ENCODE measurements around the gene FRA10AC1.

The FRA10AC1 gene

GRCh38 chr10:93629647-93630305, 72.6 kb downstream of the FRA10AC1 start:
- no peak for DNase-seq (ENCODE audit: low read depth in 2 of 2)

- no peak for DNase-seq (ENCODE audit: low read depth in 2 of 2)
These were observed 73.5 kb downstream of the FRA10AC1 start for GRCh38 chr10:93628858-93629257.

- no peak for DNase-seq (ENCODE audit: low read depth in 2 of 2)
These were observed 79.5 kb downstream of the FRA10AC1 start for GRCh38 chr10:93622942-93623341.

GRCh38 chr10:93620925-93621324, 81.5 kb downstream of the FRA10AC1 start:
- no peak for DNase-seq (ENCODE audit: low read depth in 2 of 2)

All from stimulated activated CD8-positive, alpha-beta memory T cell treated with anti-CD3 and anti-CD28 coated beads, Interleukin-2, amount 100 ng/mL, for 48 hours (primary cell).